Mesenteric fat pad (tissue), 1 donor: ENCODE data around the gene LNP1. TPM values are rescaled to one million over a fixed set of nuclear protein-coding genes. Genes with fewer than 3 reads are reported as not detected.
"Not testable (repeated sequence)": the region's sequence is repeated elsewhere in the genome, so short reads cannot be mapped to it uniquely, and the experiment has no call there.

ENCODE experiments used
- DNase-seq: peaks from one replicate; pipeline ENCODE4 v3.0.0-alpha.2; 2020; ENCODE audit warnings: low spot score
- long read RNA-seq: library from polyadenylated mRNA; unstranded; transcript quantifications from one replicate; pipeline ENCODE4 v2.0.0, GENCODE V29; 2020
- total RNA-seq: library from RNA; stranded (reverse); fragmentation: NEBNext Ultra II Directional; extraction: Animal tissue kit (Norgen Biotek cat#: 25700); gene quantifications from one replicate; pipeline ENCODE4 v1.2.1, GENCODE V29; 2021
- donor health status: DM: yes; HTN: yes; CAD: no.

Gene LNP1, protein sequence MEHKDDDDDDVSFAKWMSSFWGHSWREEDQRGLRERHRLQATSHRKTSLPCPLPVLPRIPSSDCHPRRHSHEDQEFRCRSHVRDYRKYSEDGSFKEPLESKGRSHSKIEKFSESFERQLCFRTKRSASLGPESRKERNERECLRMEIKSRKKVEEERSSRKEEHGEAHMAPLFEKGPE
- 1.3 TPM for total RNA-seq
- long read RNA-seq, partial matches to known transcripts: 0 of 4 reads
- long read RNA-seq, other reads (novel, unspliced or antisense): 0 of 4 reads

GRCh38 chr3:100400780-100401673 lies at the start of gene LNP1, which contains the start of gene TOMM70:
Gene LNP1 (plus strand): TSS chr3:100401539. CDS start chr3:100429730, 28,191 bp downstream.
Gene TOMM70 (minus strand): TSS chr3:100401089. CDS start chr3:100400949, 140 bp downstream.
- peak; percentile 95 for DNase-seq

DNA sequence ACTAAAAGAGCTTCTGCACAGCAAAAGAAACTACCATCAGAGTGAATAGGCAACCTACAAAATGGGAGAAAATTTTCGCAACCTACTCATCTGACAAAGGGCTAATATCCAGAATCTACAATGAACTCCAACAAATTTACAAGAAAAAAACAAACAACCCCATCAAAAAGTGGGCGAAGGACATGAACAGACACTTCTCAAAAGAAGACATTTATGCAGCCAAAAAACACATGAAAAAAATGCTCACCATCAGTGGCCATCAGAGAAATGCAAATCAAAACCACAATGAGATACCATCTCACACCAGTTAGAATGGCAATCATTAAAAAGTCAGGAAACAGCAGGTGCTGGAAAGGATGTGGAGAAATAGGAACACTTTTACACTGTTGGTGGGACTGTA lies 49.6 kb upstream of the LNP1 start:
- not testable (repeated sequence) for DNase-seq

DNA sequence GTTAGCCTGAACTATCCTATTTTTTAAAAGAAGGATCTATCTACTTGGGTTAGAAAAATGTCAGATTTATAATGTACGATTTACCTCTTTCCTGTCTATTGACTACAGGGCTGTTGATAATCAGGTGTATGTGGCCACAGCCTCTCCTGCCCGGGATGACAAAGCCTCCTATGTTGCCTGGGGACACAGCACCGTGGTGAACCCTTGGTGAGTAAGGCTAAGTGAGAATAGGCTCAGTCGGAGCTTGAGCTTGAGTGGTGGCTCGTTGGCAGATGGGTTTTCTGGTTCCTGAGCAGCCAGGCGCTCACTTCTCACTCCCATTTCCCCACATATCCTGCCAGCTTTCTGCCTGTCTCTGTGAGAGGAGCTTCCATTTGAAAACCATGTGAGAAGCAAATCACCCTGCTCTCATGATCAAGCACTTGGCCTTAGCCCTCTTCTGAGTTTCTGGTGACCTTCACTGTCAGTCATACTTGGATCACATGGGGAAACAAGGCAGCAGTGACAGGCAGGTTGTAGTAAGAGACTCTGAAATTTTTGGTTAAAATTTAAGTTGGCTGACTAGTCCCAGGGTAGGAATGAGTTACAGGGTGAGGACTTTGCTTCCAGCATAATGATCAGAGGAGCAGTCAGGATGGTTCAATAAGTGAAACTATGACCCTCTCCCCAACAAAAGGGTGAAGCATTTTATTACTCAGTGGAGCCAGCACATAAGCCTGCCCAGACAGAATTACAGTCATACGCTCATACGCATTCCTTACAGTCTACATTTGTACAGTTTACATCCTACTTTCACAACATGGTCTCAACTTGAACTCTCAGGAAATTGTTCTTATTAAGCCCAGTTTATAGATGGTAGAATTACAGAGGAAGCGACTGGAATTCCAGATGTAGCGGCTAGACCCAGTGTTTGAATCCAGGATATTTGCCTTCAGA lies 48.8 kb upstream of the LNP1 start:
- DNase-seq: no peak

GRCh38 chr3:100354850-100355249 lies 46.5 kb upstream of the LNP1 start:
- no peak for DNase-seq

GRCh38 chr3:100358413-100358812 lies 42.9 kb upstream of the LNP1 start:
- no peak for DNase-seq

DNA sequence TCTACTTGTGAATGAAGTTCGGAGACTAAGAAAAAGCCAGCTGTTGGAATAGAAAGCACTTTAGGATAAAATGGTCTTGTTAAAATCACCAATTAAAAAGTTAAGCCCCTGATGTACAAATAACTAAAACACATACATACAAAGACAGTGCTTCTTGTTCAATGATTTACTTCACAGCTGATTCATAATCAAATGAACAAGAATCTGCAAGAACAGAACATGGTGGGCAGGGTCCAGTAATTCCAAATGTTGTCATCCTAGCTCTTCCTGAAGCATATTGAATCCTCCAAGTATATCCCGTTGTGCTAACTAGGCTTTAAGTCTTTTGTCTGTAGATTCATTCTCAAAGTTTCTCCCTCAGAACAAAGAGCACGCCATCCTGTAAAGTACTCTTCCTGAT lies 42.3 kb upstream of the LNP1 start:
- DNase-seq: no peak

- DNase-seq: no peak
These were observed 40.4 kb upstream of the LNP1 start for GRCh38 chr3:100360757-100361496.

DNA sequence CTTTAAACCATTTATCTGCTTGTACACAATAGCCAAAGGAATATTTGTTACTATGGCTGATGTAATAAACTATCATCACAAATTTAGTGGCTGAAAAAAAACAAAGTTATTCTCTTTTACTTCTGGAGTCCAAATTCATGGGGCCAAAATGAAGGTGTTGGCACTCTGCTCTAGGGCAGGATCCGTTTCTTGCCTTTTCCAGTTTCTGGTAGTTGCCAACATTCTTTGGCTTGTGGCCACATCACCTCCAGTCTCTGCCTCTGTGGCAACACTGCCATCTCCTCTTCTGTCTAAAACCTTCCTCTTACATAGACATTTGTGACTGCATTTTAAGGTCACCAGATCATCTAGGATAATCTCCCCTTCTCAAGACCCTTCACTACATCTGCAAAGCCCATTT lies 39.4 kb upstream of the LNP1 start:
- DNase-seq: no peak

- no peak for DNase-seq
These were observed 36.9 kb upstream of the LNP1 start for GRCh38 chr3:100364421-100364820.

- DNase-seq: no peak
These were observed 34.9 kb upstream of the LNP1 start for GRCh38 chr3:100366424-100366823.

DNA sequence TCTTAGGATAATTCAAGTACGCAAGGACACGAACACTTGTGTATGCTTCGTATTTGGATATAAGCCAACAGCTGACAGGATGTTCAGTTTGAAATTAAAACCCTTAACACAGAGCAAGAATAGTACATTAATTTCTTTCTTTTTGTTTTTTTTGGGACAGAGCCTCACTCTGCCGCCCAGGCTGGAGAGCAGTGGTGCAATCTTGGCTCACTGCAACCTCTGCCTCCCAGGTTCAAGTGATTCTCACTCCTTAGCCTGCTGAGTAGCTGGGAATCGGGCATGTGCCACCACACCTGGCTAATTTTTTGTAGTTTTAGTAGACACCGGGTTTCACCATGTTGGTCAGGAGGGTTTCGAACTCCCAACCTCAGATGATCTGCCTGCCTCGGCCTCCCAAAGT lies 32.9 kb upstream of the LNP1 start:
- DNase-seq: no peak

DNA sequence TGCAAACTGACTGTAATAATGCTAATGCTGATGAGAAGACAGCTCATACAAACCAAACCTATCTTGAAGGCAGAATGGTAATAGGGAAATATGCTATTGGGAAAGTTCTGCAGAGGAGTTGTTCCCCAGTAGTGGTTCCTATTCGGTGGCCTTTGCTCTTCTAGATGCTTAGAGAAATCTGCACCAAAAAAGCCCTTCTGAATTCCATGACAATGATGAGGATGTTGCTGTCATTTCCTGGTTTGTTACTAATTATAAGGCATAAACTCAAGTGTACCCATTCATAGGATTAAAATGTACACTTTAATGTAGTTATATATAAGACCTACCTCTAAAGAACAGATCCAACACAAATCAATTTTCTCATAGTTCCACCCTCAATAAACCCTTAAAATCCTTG lies 30.6 kb upstream of the LNP1 start:
- DNase-seq: no peak

DNA sequence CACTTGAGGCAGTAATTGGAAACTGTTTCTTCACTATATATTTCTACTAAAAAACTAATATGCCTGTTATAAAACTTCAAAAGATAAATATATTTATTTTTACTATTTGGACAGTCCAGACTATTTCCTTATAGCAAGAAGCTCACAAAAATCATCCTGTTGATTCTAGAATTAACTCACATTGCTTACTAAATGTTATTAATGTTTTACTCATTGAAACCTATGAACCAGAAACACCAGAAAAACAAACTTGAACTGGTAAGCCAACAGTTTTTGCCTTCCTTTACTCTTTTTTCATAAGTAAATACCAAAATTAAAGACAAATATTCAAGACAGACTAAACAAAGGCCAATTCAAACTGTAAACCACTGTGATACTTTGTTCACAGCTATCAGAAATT lies 26.8 kb upstream of the LNP1 start:
- no peak for DNase-seq

DNA sequence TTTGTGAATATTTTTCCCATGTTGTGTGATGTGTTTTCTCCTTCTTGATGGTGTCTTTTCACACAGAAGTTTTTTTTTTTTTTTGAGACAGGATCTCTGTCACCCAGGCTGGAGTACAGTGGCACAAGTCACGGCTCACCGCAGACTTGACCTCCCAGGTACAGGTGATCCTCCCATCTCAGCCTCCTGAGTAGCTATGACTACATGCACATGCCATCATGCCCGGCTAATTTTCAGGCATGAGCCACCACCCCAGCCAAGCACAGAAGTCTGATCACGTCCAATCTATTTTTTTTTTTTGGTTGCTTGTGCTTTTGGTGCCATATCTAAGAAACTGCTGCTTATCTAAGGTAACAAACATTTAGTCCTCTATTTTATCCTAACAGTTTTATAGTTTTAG lies 25.0 kb upstream of the LNP1 start:
- no peak for DNase-seq

DNA sequence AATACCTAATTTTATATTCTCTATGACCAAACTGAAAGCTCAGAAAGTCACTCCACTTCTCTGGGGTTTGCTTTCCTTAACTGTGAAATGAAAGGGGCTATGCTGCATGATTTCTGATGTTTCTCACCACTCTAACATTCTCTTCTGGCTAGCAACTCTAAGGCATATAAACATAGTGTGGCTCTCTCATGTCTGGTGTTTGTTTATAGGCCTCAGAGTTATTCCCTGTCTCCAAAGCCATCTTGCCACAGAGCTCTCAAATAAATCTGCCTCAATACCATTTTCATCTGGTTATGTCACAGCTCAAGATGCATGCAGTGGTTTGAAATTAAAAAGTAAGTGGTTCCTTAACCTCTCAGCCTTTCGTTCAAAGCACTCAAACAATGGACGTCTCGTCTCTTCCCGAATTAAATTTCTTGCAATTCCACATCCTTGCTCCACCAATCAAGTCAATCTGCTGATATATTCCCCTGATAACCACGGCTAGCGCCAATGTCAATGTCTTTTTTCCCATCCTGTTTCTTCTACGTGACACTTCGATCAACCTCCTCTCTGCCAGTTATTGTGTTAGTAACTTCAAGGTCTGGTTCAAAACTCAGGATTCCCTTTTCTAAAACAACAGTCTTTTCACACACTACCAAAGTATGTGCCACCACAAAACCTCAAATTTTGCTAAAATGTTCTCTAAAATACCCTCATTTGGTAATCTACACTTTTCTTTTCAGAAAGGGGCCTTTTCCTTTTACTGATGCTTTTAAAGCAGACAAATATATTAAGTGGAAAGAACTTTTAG lies 16.4 kb upstream of the LNP1 start:
- no peak for DNase-seq

DNA sequence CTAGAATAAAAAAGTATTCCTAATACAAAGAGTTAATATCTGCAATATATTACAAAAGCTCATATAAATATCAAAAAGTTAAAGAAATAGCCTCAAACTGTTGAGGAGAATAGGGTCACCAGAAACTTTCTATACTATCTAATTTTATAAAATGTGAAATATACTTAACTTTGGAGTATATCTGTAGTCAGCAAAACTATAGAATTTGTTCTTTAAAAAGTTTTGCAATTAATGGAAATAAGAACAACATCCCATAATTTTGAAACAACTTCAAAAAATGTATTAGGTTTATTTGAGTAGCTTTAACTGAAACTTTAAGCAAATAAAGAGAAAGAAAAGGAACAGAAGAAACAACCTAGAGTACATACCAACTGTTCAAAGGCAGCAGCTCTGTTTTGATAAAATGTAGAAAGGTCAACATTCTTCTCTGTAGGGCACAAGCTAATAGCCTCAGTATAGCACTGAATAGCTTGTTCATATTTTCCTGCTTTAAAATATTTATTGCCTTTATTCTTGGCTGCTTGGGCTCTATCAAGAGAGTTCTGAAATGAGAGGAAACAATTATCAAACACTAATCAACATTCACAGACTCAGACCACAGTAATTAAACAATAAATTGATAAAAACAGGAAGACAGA lies 14.8 kb upstream of the LNP1 start:
- DNase-seq: no peak

DNA sequence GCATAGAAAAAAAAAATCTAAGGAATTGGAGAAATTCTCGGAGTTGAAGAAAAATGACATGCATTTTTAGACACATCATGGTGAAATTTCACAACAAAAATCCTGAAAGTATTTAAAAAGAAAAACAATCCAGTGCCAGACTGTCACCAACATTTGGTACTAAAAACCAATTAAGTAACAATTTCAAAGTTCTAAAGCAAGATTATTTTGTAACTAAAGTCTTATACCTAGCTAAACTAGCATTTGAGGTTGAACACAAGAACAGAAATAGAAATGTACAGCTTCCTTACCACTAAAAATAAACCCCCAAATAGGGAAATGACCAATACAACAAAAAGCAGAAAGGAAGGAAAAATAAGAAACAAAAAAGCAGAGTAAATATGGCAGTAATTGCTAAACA lies 12.3 kb upstream of the LNP1 start:
- DNase-seq: no peak

- DNase-seq: no peak
These were observed 5.5 kb upstream of the LNP1 start for GRCh38 chr3:100395679-100396431.

DNA sequence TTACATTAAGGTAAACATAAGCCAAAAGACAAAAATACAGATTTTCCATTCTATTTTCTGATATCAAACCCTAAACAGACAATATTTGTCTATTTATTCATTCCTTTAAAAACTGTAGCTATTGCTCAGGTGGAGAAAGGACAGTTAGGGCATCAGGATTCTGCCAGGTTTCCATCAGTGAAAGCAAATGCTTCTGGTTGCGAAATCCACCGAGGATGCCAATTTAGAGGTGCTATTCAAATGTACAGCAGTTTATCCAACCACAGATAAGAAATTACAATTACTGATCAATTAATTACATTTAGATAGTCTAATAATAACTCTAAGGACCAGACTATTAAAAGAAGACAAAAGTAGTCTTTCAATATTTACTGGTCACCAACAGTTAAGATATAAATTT lies 4.4 kb upstream of the LNP1 start:
- no peak for DNase-seq
